GM19438 (cell line): ENCODE data around the gene ZNF568.

Experiments used
- ATAC-seq: cut with Tn5 transposase; IDR thresholded peaks from one replicate; pipeline ENCODE4 v1.9.1; 2021; ENCODE audit warnings: low read depth; ENCODE audit not compliant: unreplicated experiment

Gene ZNF568

GRCh38 chr19:36997843-36998235 lies 81.7 kb downstream of the ZNF568 start:
- ATAC-seq: no peak

DNA sequence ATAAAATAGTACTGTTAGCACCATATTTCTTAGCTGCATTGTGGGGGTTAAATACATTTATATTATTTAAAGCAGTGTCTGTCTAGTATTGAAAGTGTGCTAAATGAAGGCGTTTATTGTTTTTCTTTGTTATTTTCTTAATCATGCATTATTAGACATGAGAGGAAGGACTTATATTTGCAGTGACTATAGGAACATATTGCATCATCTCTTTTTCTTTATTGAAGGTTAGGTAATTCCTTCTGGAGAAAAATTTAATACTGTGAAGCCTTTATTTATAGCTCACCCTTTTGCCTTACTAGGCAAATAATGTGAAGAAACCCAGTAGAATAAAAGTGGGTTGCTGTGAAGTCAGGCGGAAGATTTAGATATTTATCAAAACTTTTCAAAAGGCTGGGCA lies 83.2 kb downstream of the ZNF568 start:
- no peak for ATAC-seq

DNA sequence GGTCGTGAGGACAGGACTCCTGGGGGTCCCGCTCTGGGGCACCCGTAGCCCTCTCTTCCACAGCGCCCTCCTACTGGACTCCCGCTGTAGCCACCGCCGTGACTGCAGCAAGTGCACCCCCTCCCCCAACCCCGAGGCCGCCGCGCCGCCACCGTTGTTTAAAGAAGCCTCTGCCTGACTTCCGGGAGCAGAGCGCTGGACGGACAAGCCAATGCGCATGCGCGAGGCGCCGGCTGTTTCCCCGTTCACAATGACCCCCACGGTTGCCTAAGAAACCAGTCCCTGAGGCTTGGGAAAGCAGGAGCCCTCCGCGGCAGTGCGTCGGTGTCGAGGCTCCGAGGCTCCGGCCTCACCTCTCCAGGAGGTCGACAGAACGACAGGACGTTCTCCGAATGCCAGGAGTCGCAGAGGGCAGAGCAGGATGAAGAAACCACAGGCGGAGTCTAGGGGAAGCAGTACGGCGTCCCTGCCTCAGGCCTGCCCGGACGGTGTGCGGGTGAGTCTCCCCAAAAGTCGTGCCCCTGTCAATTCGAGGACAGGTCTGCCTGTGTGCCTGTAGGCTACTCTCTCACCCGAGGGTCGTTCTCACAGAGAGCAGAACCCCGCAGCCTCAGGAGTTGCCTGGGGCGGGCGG lies 91.6 kb downstream of the ZNF568 start:
- no peak for ATAC-seq

- ATAC-seq: no peak
Observed at GRCh38 chr19:37009871-37010270, 93.7 kb downstream of the ZNF568 start.

DNA sequence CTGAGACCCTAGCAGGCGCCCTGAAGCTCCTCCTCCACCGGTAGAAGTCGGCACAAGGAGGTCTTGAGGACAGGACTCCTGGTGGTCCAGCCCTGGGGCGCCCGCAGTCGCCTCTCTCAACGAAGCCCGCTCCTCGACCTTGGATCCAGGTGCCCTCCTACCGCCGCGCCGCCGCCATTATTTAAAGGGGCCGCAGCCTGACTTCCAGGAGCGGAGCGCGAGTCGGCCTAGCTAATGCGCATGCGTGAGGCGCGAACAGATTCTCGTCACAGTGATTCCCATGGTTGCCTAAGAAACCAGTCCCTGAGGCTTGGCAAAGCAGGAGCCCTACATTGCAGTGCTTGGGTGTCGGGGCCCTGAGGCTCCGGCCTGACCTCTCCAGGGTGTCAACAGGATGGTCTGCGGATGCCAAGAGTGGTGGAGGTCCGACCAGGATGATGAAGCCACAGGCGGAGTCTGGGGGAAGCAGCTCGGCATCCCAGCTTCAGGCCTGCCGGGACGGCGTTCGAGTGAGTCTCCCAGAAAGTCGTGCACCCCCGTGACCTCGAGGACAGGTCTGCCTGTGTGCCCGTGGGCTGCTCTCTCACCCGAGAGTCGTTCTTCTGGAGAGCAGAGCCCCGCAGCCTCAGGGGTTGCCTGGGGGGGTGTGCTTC lies 96.1 kb downstream of the ZNF568 start:
- no peak for ATAC-seq

DNA sequence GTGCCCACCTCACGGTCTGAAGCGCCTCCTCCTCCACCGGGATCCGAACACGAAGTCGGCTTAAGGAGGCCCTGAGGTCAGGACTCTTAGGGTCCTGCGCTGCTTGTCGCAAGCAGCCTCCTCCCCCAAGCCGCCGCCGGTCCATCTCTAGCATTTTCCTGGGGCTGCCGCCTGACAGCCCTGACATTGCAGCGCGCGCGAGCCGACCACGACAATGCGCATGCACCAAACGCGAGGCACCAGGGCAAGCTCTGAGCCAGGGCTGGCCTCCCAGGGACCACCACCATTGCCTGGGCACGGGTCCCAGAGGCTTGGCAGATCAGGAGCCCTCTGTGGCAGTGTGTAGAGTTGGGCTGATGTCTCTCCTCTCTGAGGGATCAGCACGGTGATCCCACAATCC lies 98.3 kb downstream of the ZNF568 start:
- no peak for ATAC-seq

GRCh38 chr19:37045140-37045539 lies 129.0 kb downstream of the ZNF568 start:
- no peak for ATAC-seq
